ENCODE measurements around the gene DOK5.
"Not testable (repeated sequence)": the region's sequence is repeated elsewhere in the genome, so short reads cannot be mapped to it uniquely, and the experiment has no call there.

DOK5 gene

GRCh38 chr20:54472607-54473006 is 2.8 kb upstream of the DOK5 start:
- no peak for DNase-seq

- no peak for DNase-seq
These were observed 2.1 kb upstream of the DOK5 start for GRCh38 chr20:54473340-54473739.

DNA sequence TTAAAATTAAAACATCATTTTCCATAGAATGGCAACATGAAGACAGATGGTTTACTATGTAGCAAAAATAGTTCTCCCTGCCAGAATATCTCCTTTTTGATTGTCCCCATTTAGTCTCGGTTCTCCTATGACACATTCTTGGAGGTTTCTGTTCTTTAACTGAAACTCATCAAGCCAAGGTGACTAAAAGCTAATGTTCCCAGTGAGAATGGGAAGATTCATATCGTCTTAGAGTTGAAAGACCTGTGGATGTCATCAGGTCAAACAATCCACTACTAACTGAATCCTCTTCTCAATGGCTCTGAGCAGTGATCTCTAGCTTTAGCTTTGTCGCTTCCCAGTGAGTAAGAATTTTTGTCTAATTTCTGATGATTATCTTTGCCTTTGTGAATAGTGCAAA is 1.3 kb upstream of the DOK5 start:
- DNase-seq = no peak

- DNase-seq = no peak
These were observed 527 bp upstream of the DOK5 start for GRCh38 chr20:54474866-54475265.

GRCh38 chr20:54476169-54477009 is 996 bp downstream of the DOK5 start:
- no peak for DNase-seq

GRCh38 chr20:54477191-54477955 is 2.0 kb downstream of the DOK5 start:
- no peak for DNase-seq

- no peak for DNase-seq
These were observed 3.9 kb downstream of the DOK5 start for GRCh38 chr20:54479138-54479906.

DNA sequence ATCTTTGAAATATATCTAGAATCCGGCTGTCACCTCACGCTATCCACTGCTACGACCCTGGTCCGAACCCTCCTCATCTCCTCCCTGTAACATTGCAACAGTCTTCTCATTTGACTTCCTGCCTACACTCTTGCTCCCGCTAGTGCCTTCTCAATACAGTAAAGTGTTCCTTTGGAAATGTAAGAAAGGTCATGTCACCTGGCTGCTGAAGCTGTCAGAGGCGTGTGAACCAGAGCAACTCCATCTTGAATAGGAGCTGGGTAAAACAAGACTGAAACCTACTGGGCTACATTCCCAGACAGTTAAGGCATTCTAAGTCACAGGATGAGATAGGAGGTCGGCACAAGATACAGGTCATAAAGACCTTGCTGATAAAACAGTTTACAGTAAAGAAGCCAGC is 4.5 kb downstream of the DOK5 start:
- not testable (repeated sequence) for DNase-seq

- no peak for DNase-seq
These were observed 6.0 kb downstream of the DOK5 start for GRCh38 chr20:54481442-54481841.

DNA sequence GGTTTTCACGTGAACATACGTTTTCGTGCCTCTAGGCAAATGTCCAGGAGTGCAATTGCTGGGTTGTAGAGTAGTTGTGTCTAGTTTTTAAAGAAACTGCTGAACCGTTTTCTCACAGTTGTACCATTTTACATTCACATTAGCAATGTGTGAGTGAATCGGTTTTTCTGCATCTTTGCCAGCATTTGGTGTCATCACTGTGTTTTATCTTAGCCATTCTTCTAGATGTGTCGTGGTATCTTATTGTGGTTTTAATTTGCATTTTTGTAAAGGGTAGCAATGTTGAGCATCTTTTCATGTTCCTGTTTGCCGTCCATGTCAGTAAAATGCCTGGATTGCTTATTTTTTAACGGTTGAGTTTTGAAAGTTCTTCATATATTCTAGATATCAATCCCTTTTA is 10.2 kb downstream of the DOK5 start:
- DNase-seq = no peak

DNA sequence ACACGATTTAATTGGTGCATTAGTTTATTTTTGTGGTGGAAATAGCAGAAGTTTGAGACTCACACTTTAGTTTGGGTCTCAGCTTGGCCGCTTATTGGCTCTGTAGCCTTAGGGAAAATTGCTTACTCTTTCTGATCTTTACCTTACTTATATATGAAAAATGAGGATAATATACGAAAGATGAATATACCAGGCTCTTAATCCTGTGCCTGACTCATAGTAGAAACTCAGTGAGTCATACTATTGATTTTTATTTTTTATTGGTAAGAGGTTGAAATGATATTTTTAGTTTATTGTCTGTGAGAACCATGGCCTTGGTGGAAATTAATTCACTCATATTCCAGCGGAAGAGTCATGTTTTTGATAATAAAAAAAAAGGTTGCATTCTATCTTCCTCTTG is 11.2 kb downstream of the DOK5 start:
- DNase-seq = no peak

- no peak for DNase-seq
These were observed 13.0 kb downstream of the DOK5 start for GRCh38 chr20:54488442-54488841.

DNA sequence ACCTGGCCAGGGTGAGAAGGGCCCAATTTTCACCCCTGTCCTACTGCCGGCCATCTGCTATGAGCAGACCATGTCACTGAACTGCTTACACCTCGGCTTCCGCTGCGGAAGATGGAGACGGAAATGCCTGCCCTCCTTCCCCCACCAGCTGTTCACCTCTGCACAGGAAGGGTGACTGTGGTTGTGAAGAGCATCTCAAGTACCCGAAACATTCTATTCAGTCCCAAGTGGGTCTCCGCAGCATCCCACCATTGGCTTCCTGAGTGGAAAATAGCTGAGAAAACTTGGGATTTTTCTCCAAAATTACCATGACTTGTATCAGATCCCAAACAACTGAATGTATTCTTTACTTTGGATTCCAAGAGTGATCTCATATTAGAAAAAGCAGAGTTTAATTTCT is 16.1 kb downstream of the DOK5 start:
- DNase-seq = no peak

- DNase-seq = no peak
These were observed 19.1 kb downstream of the DOK5 start for GRCh38 chr20:54494303-54495006.

- peak; percentile 24 to 33 for DNase-seq
These were observed 22.7 kb downstream of the DOK5 start for GRCh38 chr20:54497931-54498718.

GRCh38 chr20:54499111-54499510 is 23.7 kb downstream of the DOK5 start:
- DNase-seq = no peak

GRCh38 chr20:54502179-54502578 is 26.8 kb downstream of the DOK5 start:
- DNase-seq = no peak

DNA sequence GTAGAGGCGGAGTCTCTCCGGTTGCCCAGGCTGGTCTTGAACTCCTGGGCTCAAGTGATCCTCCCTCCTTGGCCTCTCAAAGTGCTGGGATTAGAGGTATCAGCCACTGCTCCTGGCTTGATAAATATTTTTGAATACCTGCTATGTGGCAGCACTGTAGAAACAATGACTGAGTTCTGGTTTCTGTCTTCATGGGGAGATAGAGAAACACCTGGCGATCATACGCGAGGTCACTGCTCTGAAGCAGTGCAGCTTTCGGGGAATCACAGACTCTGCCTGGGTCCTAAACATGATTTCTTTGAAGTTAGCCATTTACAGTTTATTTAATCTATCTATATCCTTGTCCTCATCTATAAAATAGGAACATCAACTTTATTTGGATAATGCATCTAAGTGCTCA is 31.2 kb downstream of the DOK5 start:
- DNase-seq = no peak

- DNase-seq = no peak
These were observed 35.2 kb downstream of the DOK5 start for GRCh38 chr20:54510541-54511129.

DNA sequence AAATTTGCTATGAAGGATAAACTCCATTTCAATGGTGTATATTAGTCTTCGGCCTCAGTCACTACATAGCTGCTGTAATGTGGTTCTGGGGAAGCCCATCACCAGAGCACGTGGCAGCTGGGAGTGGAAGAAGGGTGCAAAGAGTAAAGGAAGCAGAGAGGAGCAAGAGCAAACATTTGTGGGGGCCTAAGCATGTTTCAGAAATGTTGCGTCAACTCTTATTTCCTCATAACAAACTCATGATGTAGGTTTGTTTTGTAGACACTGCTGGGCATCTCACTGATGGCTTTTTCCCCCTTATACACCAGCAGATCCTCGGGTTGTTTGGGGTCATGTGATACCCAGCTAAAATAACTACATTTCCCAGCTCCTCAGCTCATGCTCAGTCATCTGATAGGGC is 37.3 kb downstream of the DOK5 start:
- no peak for DNase-seq

DNA sequence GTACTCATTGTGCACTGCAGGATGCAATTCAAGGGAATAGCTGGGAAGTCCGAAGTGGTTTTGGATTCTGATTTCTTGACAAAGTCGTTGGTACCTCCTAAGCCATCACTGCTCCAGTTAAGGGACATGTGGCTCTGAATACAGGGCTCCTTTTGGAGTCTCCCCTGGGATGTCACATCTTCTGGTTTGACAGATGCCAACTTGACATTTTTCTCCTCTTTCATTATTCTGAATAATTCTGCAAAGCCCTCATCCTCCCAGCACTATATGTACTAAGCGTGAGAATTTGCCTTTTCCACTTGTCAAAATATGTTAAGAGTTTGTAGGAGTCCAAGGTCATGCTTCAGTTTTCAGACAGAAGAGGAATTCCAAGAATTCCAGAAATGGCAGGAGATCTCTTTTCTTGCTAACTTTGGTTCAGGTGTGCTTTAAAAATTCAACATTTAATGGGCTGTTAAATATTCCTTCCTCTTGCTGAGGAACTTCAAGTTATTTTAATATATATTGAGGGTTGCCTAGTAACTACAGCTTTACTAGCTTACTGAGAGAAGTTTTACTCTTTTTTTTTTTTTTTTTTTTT is 38.7 kb downstream of the DOK5 start:
- DNase-seq = no peak
